Neural progenitor cell (in vitro differentiated cells): ENCODE data around the gene PHF12. TPM values are rescaled to one million over a fixed set of nuclear protein-coding genes. Genes with fewer than 3 reads are reported as not detected.

Experiments used
- DNase-seq: peaks from one replicate; pipeline ENCODE4 v3.0.0-alpha.2; 2016; ENCODE audit warnings: low spot score
- H2AFZ ChIP-seq: fragments of 200-600 bp; sonication (generic); replicated peaks from 2 replicates; pipeline ENCODE4 v1.6.1; 2016; ENCODE audit warnings: antibody characterized with exemption
- H3F3A ChIP-seq: fragments of 200-600 bp; sonication (generic); 2 replicates; pipeline ENCODE4 v1.6.1; 2016; ENCODE audit warnings: antibody characterized with exemption, low read depth
- H3K27ac ChIP-seq: fragments of 200-600 bp; sonication (generic); 2 replicates; pipeline ENCODE4 v1.5.1; 2016; ENCODE audit warnings: mild to moderate bottlenecking
- H3K27me3 ChIP-seq: fragments of 200-600 bp; sonication (generic); 2 replicates; pipeline ENCODE4 v1.6.1; 2016; ENCODE audit warnings: mild to moderate bottlenecking, moderate library complexity
- H3K36me3 ChIP-seq: fragments of 200-600 bp; sonication (generic); 2 replicates; pipeline ENCODE4 v1.5.1; 2016
- H3K4me1 ChIP-seq: fragments of 200-600 bp; sonication (generic); 2 replicates; pipeline ENCODE4 v1.6.1; 2016; ENCODE audit warnings: mixed run types
- H3K4me2 ChIP-seq: fragments of 200-600 bp; sonication (generic); 2 replicates; pipeline ENCODE4 v1.6.1; 2016
- H3K4me3 ChIP-seq: fragments of 200-600 bp; sonication (generic); 2 replicates; pipeline ENCODE4 v1.5.1; 2016
- H3K79me2 ChIP-seq: fragments of 200-600 bp; sonication (generic); 2 replicates; pipeline ENCODE4 v1.6.1; 2016; ENCODE audit warnings: low read depth
- H3K9ac ChIP-seq: fragments of 200-600 bp; sonication (generic); 2 replicates; pipeline ENCODE4 v1.6.1; 2016
- H3K9me3 ChIP-seq: fragments of 200-600 bp; sonication (generic); 2 replicates; pipeline ENCODE4 v1.5.1; 2016; ENCODE audit warnings: low read depth
- H4K20me1 ChIP-seq: fragments of 200-600 bp; sonication (generic); 2 replicates; pipeline ENCODE4 v1.6.1; 2016; ENCODE audit warnings: low read depth
- H3K27ac Mint-ChIP-seq: 3 replicates; pipeline ENCODE4 v1.8.0; 2021; ENCODE audit warnings: mixed read lengths
- H3K27me3 Mint-ChIP-seq: 2 replicates; pipeline ENCODE4 v1.8.0; 2022; ENCODE audit warnings: low read depth, mild to moderate bottlenecking, inconsistent platforms, moderate library complexity, mixed read lengths; ENCODE audit not compliant: insufficient read depth
- H3K36me3 Mint-ChIP-seq: 3 replicates; pipeline ENCODE4 v1.8.0; 2021; ENCODE audit warnings: mixed read lengths
- H3K4me1 Mint-ChIP-seq: 3 replicates; pipeline ENCODE4 v1.8.0; 2021; ENCODE audit warnings: mixed read lengths
- H3K4me3 Mint-ChIP-seq: 3 replicates; pipeline ENCODE4 v1.8.0; 2021; ENCODE audit warnings: mild to moderate bottlenecking, moderate library complexity, mixed read lengths
- H3K9me3 Mint-ChIP-seq: 3 replicates; pipeline ENCODE4 v1.8.0; 2020; ENCODE audit warnings: mixed read lengths
- EZH2 ChIP-seq: fragments of 200-600 bp; sonication (generic); IDR thresholded peaks from 2 replicates; pipeline ENCODE4 v1.6.1; 2017; ENCODE audit warnings: antibody characterized with exemption, mild to moderate bottlenecking, moderate library complexity
- EZH2phosphoT487 ChIP-seq: fragments of 200-600 bp; sonication (generic); IDR thresholded peaks from 2 replicates; pipeline ENCODE4 v1.6.1; 2017; ENCODE audit warnings: antibody characterized with exemption
- total RNA-seq: library from RNA; depleted of rRNA; stranded (reverse); fragments of >200 nt; gene quantifications from 2 replicates; pipeline ENCODE4 v1.2.3, GENCODE V29; 2015; ENCODE audit warnings: low replicate concordance
- TF ChIP-seq, protein P1 (sequence below): fragments of 200-600 bp; sonication (generic); IDR thresholded peaks from 2 replicates; pipeline ENCODE4 v1.5.1; 2017; ENCODE audit warnings: antibody characterized with exemption, mild to moderate bottlenecking

PHF12 gene
- total RNA-seq, 1 donor from 2014 or later, result 49.1 TPM

DNA sequence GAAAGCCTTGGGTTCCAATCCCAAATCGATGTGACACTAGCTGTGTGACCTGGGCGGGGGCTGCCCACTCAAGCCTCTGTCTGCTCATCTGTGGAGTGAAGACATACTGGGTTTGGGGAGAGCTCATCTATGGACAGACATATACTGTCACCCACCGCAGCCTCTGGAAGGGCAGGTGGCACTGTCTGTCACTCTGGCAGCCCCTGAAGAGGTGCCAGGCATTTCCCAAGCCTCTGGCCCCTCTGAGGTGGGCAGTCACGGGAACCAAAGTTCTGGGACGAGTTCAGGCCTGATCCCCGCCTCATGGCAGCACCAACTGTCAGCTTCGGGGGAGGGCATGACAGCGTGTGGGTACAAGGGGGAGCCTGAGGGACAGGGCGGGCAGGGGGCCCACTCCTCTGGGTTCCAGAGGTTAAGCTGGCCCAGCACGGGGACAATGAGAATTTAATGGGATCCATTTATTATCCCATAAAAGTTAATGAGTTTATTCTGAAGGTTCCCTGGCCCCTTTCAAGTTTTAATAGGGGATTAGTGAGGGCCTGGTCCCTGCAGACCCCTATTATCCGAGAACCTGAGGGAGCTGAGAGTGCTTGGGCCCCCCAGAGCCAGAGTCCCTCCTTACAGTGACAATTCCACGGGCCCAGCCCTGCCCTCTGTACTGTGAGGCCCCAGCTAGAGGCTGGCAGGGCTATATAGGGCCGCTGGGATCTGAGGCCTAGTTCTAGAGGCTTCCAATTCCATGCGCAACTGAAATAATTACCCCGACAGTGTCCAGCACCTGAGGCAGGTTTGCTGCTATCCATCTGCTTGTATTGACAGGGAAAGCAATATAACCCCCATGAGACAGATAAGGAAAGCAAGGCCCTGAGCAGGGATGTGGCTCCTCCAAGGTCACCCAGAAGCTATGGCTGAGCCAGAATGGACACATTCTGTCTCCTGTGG is 35.7 kb upstream of the PHF12 start:
- Histone ChIP-seq H3K27ac (peak overlapping the region; percentile 27), H3F3A (peaks cover 35% of the 10 kb centered on the region), H2AFZ (no peak overlapping the region), H3K4me1 (peaks cover 36% of the 10 kb centered on the region), H4K20me1 (peaks cover 15% of the 10 kb centered on the region), H3K79me2 (no peaks in the 10 kb centered on the region), H3K9ac (no peak overlapping the region), H3K4me3 (peak overlapping the region; percentile 20), H3K27me3 (no peaks in the 10 kb centered on the region), H3K9me3 (no peaks in the 10 kb centered on the region), H3K4me2 (peak overlapping the region; percentile 71), H3K36me3 (no peaks in the 10 kb centered on the region)
- peaks cover 48% of the 10 kb centered on the region for H3K27me3 Mint-ChIP-seq
- no peaks in the 10 kb centered on the region for H3K36me3 Mint-ChIP-seq
- H3K4me1 Mint-ChIP-seq, result peaks cover 24% of the 10 kb centered on the region
- no peaks in the 10 kb centered on the region for H3K9me3 Mint-ChIP-seq
- DNase-seq, result peak; percentile 47
- no peak for TF ChIP-seq EZH2
- peak; percentile 7 for TF ChIP-seq EZH2phosphoT487
- no peak overlapping the region for H3K27ac Mint-ChIP-seq
- H3K4me3 Mint-ChIP-seq, result peak overlapping the region; percentile 27

GRCh38 chr17:28985950-28986713 is 34.8 kb upstream of the PHF12 start:
- H3K4me1 Mint-ChIP-seq, result peaks cover 24% of the 10 kb centered on the region

GRCh38 chr17:28983286-28984230 is 32.2 kb upstream of the PHF12 start:
- peaks cover 15% of the 10 kb centered on the region for H4K20me1 ChIP-seq
- H3K27me3 Mint-ChIP-seq, result peaks cover 53% of the 10 kb centered on the region
- H3K79me2 ChIP-seq, result no peaks in the 10 kb centered on the region
- no peaks in the 10 kb centered on the region for H3K9me3 ChIP-seq
- no peak overlapping the region for H3K9ac ChIP-seq
- no peaks in the 10 kb centered on the region for H3K9me3 Mint-ChIP-seq
- DNase-seq, result no peak
- TF ChIP-seq EZH2 (no peak), EZH2phosphoT487 (no peak)
- TF ChIP-seq, protein P1, sequence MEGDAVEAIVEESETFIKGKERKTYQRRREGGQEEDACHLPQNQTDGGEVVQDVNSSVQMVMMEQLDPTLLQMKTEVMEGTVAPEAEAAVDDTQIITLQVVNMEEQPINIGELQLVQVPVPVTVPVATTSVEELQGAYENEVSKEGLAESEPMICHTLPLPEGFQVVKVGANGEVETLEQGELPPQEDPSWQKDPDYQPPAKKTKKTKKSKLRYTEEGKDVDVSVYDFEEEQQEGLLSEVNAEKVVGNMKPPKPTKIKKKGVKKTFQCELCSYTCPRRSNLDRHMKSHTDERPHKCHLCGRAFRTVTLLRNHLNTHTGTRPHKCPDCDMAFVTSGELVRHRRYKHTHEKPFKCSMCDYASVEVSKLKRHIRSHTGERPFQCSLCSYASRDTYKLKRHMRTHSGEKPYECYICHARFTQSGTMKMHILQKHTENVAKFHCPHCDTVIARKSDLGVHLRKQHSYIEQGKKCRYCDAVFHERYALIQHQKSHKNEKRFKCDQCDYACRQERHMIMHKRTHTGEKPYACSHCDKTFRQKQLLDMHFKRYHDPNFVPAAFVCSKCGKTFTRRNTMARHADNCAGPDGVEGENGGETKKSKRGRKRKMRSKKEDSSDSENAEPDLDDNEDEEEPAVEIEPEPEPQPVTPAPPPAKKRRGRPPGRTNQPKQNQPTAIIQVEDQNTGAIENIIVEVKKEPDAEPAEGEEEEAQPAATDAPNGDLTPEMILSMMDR, result no peak
- no peak overlapping the region for H2AFZ ChIP-seq
- no peaks in the 10 kb centered on the region for H3K36me3 Mint-ChIP-seq
- no peak overlapping the region for H3K27ac Mint-ChIP-seq
- peaks cover 35% of the 10 kb centered on the region for H3F3A ChIP-seq
- H3K4me3 ChIP-seq, result no peak overlapping the region
- H3K4me2 ChIP-seq, result no peak overlapping the region
- peaks cover 36% of the 10 kb centered on the region for H3K4me1 ChIP-seq
- H3K27me3 ChIP-seq, result no peaks in the 10 kb centered on the region
- no peak overlapping the region for H3K4me3 Mint-ChIP-seq
- no peak overlapping the region for H3K27ac ChIP-seq
- no peaks in the 10 kb centered on the region for H3K36me3 ChIP-seq
- H3K4me1 Mint-ChIP-seq, result peaks cover 24% of the 10 kb centered on the region

More at GRCh38 chr17:28985950-28986713, 34.8 kb upstream of the PHF12 start:
- TF ChIP-seq EZH2phosphoT487, result peak; percentile 63
- TF ChIP-seq, protein P1, result no peak
- peak; percentile 94 for DNase-seq
- no peaks in the 10 kb centered on the region for H3K36me3 Mint-ChIP-seq
- peaks cover 44% of the 10 kb centered on the region for H3K27me3 Mint-ChIP-seq
- no peaks in the 10 kb centered on the region for H3K9me3 ChIP-seq
- no peak overlapping the region for H3K4me3 Mint-ChIP-seq
- H3K9me3 Mint-ChIP-seq, result no peaks in the 10 kb centered on the region
- peak overlapping the region; percentile 71 for H3K4me2 ChIP-seq
- no peaks in the 10 kb centered on the region for H3K36me3 ChIP-seq
- peaks cover 36% of the 10 kb centered on the region for H3K4me1 ChIP-seq
- no peak overlapping the region for H2AFZ ChIP-seq
- peaks cover 15% of the 10 kb centered on the region for H4K20me1 ChIP-seq
- H3K79me2 ChIP-seq, result no peaks in the 10 kb centered on the region
- no peaks in the 10 kb centered on the region for H3K27me3 ChIP-seq
- H3K4me3 ChIP-seq, result peak overlapping the region; percentile 20
- H3F3A ChIP-seq, result peaks cover 35% of the 10 kb centered on the region
- no peak overlapping the region for H3K27ac Mint-ChIP-seq
- H3K9ac ChIP-seq, result no peak overlapping the region
- peak overlapping the region; percentile 23 for H3K27ac ChIP-seq
